Measurements from ENCODE around the gene TRIM50.
"Not testable (repeated sequence)": the region's sequence is repeated elsewhere in the genome, so short reads cannot be mapped to it uniquely, and the experiment has no call there.

Gene TRIM50

GRCh38 chr7:73349763-73350162 lies 21.9 kb upstream of the TRIM50 start:
- DNase-seq = no peak

- no peak for DNase-seq
These were observed 18.1 kb upstream of the TRIM50 start for GRCh38 chr7:73345951-73346350.

DNA sequence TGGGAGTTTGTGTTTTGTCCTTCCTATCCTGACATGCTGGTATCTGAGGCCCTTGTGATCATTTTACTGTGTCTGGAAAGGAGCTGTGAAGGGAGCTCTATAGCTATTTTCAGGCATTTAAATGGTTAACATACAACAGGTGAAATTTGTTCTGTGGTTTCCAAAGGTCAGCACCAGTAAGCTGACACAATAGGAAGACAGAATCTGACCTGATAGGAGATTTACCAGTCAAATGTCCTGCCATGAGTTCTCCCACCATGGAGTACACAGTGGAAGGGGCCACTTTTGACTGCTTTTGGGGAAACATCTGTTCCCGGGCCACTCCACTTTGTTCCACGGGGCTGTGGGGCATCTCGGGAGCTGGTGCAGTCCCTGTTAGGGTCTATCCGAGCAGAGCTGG lies 17.7 kb upstream of the TRIM50 start:
- no peak for DNase-seq

DNA sequence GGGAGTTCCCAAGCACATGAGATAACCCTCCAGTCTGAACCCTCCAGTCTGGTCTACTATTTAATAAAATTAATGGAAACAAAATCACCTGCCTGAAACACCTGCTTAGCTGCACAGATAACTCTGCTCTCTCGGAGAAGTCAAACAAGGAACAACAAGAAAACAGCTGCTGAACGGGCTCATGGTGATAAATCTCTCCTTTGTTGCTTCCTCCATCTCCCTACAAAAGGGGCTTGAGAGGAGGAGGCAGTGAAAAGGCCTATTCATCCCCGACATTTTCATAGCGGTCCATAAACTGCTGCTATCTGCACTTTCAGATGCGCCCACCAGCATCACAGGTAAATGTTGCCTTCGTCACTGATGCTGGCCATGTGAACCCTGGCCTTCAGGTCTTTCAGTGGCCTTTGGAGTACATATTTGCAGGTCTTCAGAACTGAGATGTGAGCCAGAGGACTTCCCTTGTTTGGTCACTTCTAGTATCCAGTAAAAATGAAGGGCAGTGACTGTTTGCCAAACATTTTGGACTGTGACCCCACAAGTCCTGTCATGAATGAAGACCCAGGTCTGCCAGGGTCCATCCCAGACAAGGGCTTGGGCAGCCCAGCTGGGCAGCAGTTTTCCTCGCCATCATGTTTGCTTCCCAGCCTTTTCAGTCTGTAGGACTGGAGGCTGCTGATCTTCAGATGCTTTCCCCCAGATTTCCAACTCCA lies 15.9 kb upstream of the TRIM50 start:
- no peak for DNase-seq

GRCh38 chr7:73342645-73343044 lies 14.8 kb upstream of the TRIM50 start:
- no peak for DNase-seq

DNA sequence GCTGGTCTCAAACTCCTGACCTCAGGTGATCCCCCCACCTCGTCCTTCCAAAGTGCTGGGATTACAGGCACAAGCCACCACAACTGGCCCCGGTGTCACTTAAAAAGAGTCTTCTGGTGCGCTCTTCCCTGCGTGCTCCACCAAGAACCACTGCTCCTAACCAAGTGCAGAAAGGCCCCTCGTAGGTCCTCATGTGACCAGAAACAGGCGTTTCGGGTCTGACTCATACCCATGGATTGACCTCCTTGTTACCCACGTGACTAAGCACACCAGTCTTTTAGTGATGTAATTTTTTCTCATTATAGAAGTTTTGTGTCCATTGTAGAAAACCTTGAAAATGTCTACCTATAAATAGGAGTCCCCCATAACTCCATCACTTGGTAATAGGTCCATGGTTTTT lies 14.0 kb upstream of the TRIM50 start:
- peak; percentile 23 for DNase-seq

GRCh38 chr7:73340514-73340913 lies 12.6 kb upstream of the TRIM50 start:
- DNase-seq = no peak

DNA sequence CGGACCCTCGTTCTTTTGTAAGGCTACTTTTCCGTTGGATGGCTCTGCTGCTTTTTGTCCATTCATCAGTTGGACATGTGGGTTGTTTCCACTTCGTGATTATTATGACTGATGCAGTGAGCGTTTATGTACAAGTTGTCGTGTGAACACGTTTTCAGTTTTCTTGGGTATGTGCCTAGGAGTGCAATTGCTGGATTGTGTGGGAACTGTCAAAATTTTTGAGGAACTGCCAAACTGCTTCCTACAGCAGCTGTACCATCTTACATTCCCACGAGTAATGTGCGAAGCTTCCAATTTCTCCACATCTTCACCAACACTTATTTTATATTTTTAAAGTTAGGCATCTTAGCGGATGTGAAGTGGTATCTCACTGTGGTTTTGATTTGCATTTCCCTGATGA lies 10.4 kb upstream of the TRIM50 start:
- DNase-seq = no peak

DNA sequence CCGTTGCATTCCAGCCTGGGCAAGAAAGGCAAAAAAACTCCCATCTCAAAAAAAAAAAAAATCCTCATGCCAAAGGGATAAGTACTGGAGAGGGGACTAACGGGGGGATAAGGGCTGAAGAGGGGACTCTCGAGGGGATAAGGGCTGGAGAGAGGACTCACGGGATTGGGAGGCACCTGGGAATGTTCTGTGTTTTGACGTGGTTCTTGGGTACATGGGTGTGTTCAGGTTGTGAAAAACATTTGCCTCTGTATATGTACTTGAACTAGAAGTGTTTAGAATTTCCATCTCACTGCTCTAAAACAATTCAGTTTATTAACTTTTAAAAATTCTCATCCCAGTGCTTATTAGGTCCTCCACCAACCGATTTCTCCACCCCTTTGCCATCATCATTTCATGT lies 4.6 kb upstream of the TRIM50 start:
- DNase-seq = no peak

- no peak for DNase-seq
These were observed 2.9 kb upstream of the TRIM50 start for GRCh38 chr7:73330772-73331171.

- no peak for DNase-seq
These were observed 2.1 kb upstream of the TRIM50 start for GRCh38 chr7:73329861-73330581.

- no peak for DNase-seq
These were observed 814 bp upstream of the TRIM50 start for GRCh38 chr7:73328696-73329095.

DNA sequence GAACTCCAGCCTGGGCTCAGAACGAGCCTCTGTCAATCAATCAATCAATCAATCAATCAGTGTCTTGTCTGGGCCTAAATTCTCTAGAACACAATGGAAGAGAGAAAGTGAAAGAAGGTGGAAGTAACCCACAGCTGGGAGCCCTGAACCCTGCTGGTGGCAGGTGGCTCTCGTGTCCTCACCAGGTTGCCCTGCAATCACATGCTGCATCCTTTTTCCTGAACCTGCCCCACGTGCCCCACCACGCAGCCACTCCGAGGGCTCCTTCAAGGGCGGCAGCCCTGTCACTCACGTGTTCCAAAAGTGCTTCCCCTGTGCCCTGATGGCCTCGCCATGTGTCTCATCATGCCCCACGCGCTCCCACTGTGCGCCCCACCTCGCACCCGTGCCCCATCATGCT lies 433 bp downstream of the TRIM50 start:
- not testable (repeated sequence) for DNase-seq

GRCh38 chr7:73325424-73325823 lies 2.5 kb downstream of the TRIM50 start:
- DNase-seq = not testable (repeated sequence)

DNA sequence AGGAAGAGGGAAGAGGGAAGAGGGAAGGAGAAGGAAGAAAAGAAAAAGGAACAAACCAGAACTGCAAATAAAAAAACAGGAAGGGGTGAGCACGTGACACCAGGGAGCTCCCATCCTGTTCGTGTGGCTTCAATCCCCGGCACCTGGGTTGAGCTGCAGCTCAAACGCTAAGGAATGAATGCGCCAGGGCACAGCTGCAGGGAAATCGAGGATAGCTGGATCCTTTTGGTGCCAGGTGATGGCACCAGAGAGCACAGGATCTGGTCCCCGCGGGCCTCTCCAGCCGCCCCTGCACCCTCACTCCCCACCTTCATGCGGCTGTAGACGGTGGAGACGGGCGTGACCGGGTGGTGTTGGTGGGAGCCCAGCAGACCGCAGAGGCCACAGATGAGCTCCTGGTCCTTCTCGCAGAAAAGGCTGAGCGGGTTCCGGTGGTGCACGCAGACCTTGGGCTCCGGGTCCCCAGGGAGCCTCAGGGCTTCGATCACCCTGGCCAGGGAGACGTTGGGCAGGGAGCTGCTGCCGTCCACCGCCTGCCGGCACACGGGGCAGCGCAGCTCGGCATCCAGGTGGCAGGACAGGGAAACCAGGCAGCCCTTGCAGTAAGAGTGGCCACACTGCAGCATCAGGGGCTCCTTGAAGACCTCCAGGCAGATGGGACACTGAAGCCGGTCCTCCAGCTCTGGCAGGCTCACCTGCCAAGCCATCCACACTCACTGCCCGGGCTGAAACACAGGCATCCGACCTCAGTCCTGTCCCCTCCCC lies 3.6 kb downstream of the TRIM50 start:
- DNase-seq = peak; percentile 58

DNA sequence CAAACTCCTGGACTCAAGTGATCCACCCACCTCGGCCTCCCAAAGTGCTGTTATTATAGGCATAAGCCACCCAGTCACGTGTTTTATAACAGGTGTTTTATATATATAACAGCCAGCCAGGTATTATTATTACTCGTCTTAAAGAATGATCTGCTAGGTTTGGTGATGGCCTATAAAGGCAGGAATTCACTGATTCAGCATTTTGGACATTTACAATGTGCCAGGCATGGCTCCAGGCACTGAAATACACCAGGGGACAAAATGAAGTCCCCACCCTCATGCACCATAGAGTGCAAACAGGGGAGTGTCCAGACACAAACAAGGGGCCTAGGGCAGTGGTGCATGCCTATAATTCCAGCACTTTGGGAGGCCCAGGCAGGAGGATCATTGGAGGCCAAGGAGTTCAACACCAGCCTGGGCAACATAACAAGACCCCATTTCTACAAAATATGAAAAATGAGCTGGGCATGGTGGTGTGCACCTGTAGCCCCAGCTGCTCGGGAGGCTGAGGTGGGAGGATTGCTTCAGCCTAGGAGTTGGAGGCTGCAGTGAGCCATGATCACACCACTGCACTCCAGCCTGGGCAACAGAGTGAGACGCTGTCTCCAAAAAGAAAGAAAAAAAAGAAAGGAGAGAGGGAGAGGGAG lies 4.3 kb downstream of the TRIM50 start:
- DNase-seq = not testable (repeated sequence)

- DNase-seq = not testable (repeated sequence)
These were observed 7.9 kb downstream of the TRIM50 start for GRCh38 chr7:73320009-73320408.

- not testable (repeated sequence) for DNase-seq
These were observed 8.3 kb downstream of the TRIM50 start for GRCh38 chr7:73319541-73319940.

- DNase-seq = not testable (repeated sequence)
These were observed 9.2 kb downstream of the TRIM50 start for GRCh38 chr7:73318656-73319204.

GRCh38 chr7:73316521-73316920 lies 11.4 kb downstream of the TRIM50 start:
- no peak for DNase-seq

DNA sequence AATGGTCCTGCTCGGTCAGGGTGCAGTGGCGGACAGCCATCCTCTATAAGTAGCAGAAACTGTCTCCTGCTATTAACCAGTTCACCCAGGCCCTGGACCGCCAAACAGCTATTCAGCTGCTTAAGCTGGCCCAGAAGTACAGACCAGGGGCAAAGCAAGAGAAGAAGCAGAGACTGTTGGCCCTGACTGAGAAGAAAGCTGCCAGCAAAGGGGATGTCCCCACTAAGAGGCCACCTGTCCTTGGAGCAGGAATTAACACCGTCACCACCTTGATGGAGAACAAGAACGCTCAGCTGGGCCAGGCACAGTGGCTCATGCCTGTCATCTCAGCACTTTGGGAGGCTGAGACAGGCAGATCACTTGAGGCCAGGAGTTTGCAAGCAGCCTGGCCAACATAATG lies 13.6 kb downstream of the TRIM50 start:
- no peak for DNase-seq

GRCh38 chr7:73313521-73313906 lies 14.4 kb downstream of the TRIM50 start:
- DNase-seq = no peak
